WTC11 (cell line): ENCODE results near the gene C6. TPM values are rescaled to one million over a fixed set of nuclear protein-coding genes. Genes with fewer than 3 reads are reported as not detected.

Experiments
- total RNA-seq: library from RNA; stranded (reverse); gene quantifications from 3 replicates; pipeline ENCODE4 v1.2.3, GENCODE V29; 2021

Gene C6
- total RNA-seq, 1 experiment from 2014 or later = 0.13 TPM

Other genes starting within 250 kb of the C6 start
- gene MROH2B, start 142.2 kb downstream of the C6 start, total RNA-seq = not detected in 3 replicates